GM18951 (cell line): ENCODE measurements around the gene LRP1B.
"Not testable (repeated sequence)": the region's sequence is repeated elsewhere in the genome, so short reads cannot be mapped to it uniquely, and the experiment has no call there.

ENCODE experiments used
- POLR2A ChIP-seq: IDR thresholded peaks from 4 replicates; pipeline ENCODE4 v1.6.1; 2011; ENCODE audit warnings: mild to moderate bottlenecking; ENCODE audit not compliant: insufficient read length, insufficient read depth; ENCODE audit errors: extremely low read depth
- in situ Hi-C: fragments of 300-500 bp; cut with MboI; formaldehyde crosslinking; loops from one replicate; pipeline ENCODE4 v1.12.0; 2022; ENCODE audit warnings: low sequenced_read_pairs, mixed read lengths, inconsistent platforms; ENCODE audit not compliant: unreplicated experiment

Gene LRP1B

GRCh38 chr2:141195087-141195486 lies 935.7 kb downstream of the LRP1B start:
- TF ChIP-seq POLR2A, result no peak
- in situ Hi-C loops, result no loop called here

GRCh38 chr2:141187075-141187439 lies 943.8 kb downstream of the LRP1B start:
- no peak for TF ChIP-seq POLR2A
- in situ Hi-C loops, result no loop called here

- TF ChIP-seq POLR2A, result no peak
- in situ Hi-C loops, result no loop called here
These were observed 944.3 kb downstream of the LRP1B start for GRCh38 chr2:141186413-141187074.

GRCh38 chr2:141182246-141182645 lies 948.6 kb downstream of the LRP1B start:
- in situ Hi-C loops, result no loop called here
- no peak for TF ChIP-seq POLR2A

- in situ Hi-C loops, result not testable (repeated sequence)
These were observed 961.7 kb downstream of the LRP1B start for GRCh38 chr2:141169117-141169516.

- TF ChIP-seq POLR2A, result no peak
- in situ Hi-C loops, result no loop called here
These were observed 968.5 kb downstream of the LRP1B start for GRCh38 chr2:141162314-141162713.

GRCh38 chr2:141151611-141152286 lies 979.1 kb downstream of the LRP1B start:
- in situ Hi-C loops, result no loop called here
- TF ChIP-seq POLR2A, result no peak

- in situ Hi-C loops, result no loop called here
- TF ChIP-seq POLR2A, result no peak
These were observed 988.8 kb downstream of the LRP1B start for GRCh38 chr2:141142025-141142424.

- no peak for TF ChIP-seq POLR2A
- in situ Hi-C loops, result no loop called here
These were observed 993.6 kb downstream of the LRP1B start for GRCh38 chr2:141137122-141137693.

GRCh38 chr2:141133883-141134282 lies 996.9 kb downstream of the LRP1B start:
- in situ Hi-C loops, result no loop called here

GRCh38 chr2:141125432-141125831 lies 1005.4 kb downstream of the LRP1B start:
- TF ChIP-seq POLR2A, result no peak
- in situ Hi-C loops, result no loop called here

More at GRCh38 chr2:141133883-141134282, 996.9 kb downstream of the LRP1B start:
- TF ChIP-seq POLR2A, result no peak

- in situ Hi-C loops, result no loop called here
- TF ChIP-seq POLR2A, result no peak
These were observed 1012.0 kb downstream of the LRP1B start for GRCh38 chr2:141118836-141119235.

- in situ Hi-C loops, result no loop called here
These were observed 1017.5 kb downstream of the LRP1B start for GRCh38 chr2:141113301-141113700.

GRCh38 chr2:141109633-141110032 lies 1021.2 kb downstream of the LRP1B start:
- in situ Hi-C loops, result no loop called here
- no peak for TF ChIP-seq POLR2A

More at GRCh38 chr2:141113301-141113700, 1017.5 kb downstream of the LRP1B start:
- TF ChIP-seq POLR2A, result no peak
